Activated T-cell treated with anti-CD3 and anti-CD28 coated beads, Interleukin-2, amount 50 U/mL, for 24 hours (primary cell): Measurements from ENCODE around the gene FXYD6.
"Not testable (repeated sequence)": the region's sequence is repeated elsewhere in the genome, so short reads cannot be mapped to it uniquely, and the experiment has no call there.

Experiments
- DNase-seq: peaks from one replicate; pipeline ENCODE4 v3.0.0-alpha.2; 2020
- H3K27ac Mint-ChIP-seq: 2 replicates; pipeline ENCODE4 v1.8.0; 2020; ENCODE audit warnings: mild to moderate bottlenecking, mixed read lengths
- H3K27me3 Mint-ChIP-seq: 2 replicates; pipeline ENCODE4 v1.8.0; 2020; ENCODE audit warnings: mixed read lengths
- H3K36me3 Mint-ChIP-seq: 2 replicates; pipeline ENCODE4 v1.8.0; 2020; ENCODE audit warnings: low read depth, mixed read lengths
- H3K4me1 Mint-ChIP-seq: 2 replicates; pipeline ENCODE4 v1.8.0; 2020; ENCODE audit warnings: low read depth, mixed read lengths
- H3K4me3 Mint-ChIP-seq: 2 replicates; pipeline ENCODE4 v1.8.0; 2020; ENCODE audit warnings: mild to moderate bottlenecking, moderate library complexity, mixed read lengths
- H3K9me3 Mint-ChIP-seq: 2 replicates; pipeline ENCODE4 v1.8.0; 2020; ENCODE audit warnings: mixed read lengths

FXYD6 gene

GRCh38 chr11:117810056-117810451, 66.4 kb downstream of the FXYD6 start:
- not testable (repeated sequence) for H3K27me3 Mint-ChIP-seq, DNase-seq, H3K4me3 Mint-ChIP-seq, H3K27ac Mint-ChIP-seq, H3K9me3 Mint-ChIP-seq, H3K36me3 Mint-ChIP-seq
- H3K4me1 Mint-ChIP-seq = peaks cover 22% of the 10 kb centered on the region

DNA sequence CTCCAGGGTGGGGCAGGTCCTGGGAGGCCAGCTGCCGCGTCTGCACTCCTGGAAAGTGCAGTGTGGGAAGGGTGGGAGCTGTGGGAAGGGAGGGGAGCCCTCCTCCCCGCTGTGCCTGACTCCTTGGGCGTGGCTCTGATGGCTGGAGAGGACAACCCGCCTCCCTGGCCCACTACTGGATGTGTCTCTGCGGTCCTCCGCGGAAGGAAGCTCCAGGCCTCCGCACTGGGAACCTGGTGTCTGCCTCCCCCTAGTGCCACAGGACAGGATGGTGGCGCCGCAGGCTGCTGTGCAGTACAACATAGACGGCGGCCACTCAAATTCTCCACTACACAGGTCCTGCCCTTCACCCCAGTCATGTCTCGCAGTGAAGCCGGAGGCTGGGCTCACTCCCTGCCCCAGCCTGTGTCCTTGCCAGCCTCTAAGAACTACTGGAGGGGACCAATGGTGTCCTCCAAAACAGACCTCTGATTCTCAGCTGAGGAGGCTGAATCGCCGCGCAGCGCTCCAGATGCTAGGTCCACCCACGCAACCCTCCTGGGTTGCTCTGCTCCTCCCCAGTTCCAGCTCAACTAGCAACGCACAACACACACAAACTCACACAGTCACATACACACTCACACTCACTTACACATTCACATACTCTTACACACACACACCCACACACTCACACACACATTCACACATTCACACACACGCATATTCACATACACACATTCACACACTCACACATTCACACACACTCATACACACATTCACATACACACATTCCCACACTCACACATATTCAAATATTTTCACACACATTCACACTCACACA, 67.0 kb downstream of the FXYD6 start:
- DNase-seq = peak; percentile 67
- no peaks in the 10 kb centered on the region for H3K27me3 Mint-ChIP-seq

DNA sequence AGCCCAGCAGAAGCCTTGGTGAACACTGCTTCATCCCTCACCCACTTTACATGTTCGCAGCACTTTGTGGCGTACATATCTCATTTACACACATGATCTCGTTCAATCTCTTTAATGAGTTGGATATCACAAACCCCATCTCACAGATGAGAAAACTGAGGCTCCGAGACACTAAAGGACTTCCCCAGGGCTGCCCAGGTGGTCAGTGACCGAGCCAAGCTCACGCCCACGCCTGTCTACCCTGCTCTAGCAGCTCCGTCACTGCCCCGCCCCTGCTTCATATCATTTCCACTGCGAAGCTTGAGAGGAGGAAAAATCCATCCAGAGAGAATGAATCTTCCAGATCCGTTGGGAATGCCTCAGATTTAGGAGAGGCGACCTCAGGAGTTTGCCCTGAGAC, 67.7 kb downstream of the FXYD6 start:
- no peaks in the 10 kb centered on the region for H3K9me3 Mint-ChIP-seq
- H3K27me3 Mint-ChIP-seq = no peaks in the 10 kb centered on the region
- no peak overlapping the region for H3K27ac Mint-ChIP-seq

More for the DNA sequence above, 67.0 kb downstream of the FXYD6 start:
- Mint-ChIP-seq H3K4me1 (peaks cover 15% of the 10 kb centered on the region), H3K4me3 (no peak overlapping the region), H3K9me3 (no peaks in the 10 kb centered on the region), H3K27ac (no peak overlapping the region), H3K36me3 (no peaks in the 10 kb centered on the region)

DNA sequence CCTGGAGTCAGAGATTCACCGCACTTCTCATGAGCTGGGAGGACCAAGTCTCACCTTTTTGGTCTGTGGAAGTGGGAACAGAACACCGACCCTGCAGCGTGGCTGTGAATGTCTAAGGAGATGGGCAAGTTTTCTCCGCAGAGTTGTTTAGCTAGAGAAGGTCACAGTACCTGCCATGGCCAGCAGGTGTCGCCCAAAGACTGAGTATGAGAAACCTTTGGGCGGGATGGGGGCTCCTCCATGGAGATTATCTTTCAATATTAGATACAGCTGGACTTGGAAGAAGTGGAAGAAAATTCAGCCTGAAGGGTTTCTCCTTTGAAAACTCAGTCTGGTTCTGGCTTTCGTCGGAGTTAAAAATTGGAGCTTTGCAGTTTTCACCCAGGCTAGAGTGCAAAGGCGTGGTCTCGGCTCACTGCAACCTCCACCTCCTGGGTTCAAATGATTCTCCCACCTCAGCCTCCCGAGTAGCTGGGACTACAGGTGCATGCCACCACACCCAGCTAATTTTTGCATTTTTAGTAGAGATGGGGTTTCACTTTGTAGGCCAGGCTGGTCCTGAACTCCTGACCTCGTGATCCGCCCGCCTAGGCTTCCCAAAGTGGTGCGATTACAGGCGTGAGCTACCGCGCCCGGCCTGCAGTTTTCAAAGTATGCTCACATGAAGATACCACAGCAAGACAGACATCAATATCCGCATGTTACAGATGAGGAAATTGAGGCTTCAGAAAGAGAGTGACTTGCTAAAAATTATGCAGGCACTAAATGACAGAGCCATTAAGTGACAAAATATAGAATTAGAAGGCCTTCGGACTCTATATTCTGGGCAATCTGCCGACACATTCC, 68.8 kb downstream of the FXYD6 start:
- no peak overlapping the region for H3K27ac Mint-ChIP-seq
- peak; percentile 80 for DNase-seq
- H3K27me3 Mint-ChIP-seq = no peaks in the 10 kb centered on the region
- H3K9me3 Mint-ChIP-seq = no peaks in the 10 kb centered on the region
- no peak overlapping the region for H3K4me3 Mint-ChIP-seq
- peaks cover 9% of the 10 kb centered on the region for H3K4me1 Mint-ChIP-seq
- H3K36me3 Mint-ChIP-seq = no peaks in the 10 kb centered on the region

More for the DNA sequence above, 67.7 kb downstream of the FXYD6 start:
- no peak for DNase-seq
- peaks cover 9% of the 10 kb centered on the region for H3K4me1 Mint-ChIP-seq
- no peaks in the 10 kb centered on the region for H3K36me3 Mint-ChIP-seq
- no peak overlapping the region for H3K4me3 Mint-ChIP-seq

GRCh38 chr11:117806846-117807245, 69.6 kb downstream of the FXYD6 start:
- Mint-ChIP-seq H3K4me1 (peaks cover 9% of the 10 kb centered on the region), H3K27me3 (no peaks in the 10 kb centered on the region), H3K9me3 (no peaks in the 10 kb centered on the region), H3K27ac (no peak overlapping the region), H3K36me3 (no peaks in the 10 kb centered on the region), H3K4me3 (no peak overlapping the region)
- no peak for DNase-seq

DNA sequence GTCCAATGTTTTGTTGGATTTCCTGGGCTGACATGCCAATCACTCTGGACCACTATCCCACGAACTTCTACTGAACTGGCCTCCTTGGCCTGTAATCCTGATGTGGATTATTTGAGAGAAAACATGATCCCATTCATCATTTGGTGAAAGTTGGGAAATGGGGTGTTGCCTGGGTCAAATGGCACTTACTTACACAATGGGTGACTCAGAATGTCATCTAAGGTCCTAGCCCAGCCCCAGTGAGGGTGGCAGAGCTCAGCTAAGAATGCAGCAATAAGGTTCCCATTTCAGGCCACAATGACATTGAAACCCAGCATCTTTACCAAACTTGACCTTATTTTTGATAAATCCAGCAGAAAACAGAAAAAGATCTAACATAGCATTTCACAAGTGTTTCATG, 71.4 kb downstream of the FXYD6 start:
- no peak for DNase-seq
- no peaks in the 10 kb centered on the region for H3K27me3 Mint-ChIP-seq
- no peaks in the 10 kb centered on the region for H3K36me3 Mint-ChIP-seq
- H3K9me3 Mint-ChIP-seq = no peaks in the 10 kb centered on the region
- H3K27ac Mint-ChIP-seq = no peak overlapping the region
- H3K4me1 Mint-ChIP-seq = peaks cover 9% of the 10 kb centered on the region
- no peak overlapping the region for H3K4me3 Mint-ChIP-seq

GRCh38 chr11:117803896-117804295, 72.6 kb downstream of the FXYD6 start:
- Mint-ChIP-seq H3K36me3 (no peaks in the 10 kb centered on the region), H3K27ac (no peak overlapping the region), H3K4me1 (peaks cover 2% of the 10 kb centered on the region), H3K4me3 (no peak overlapping the region), H3K9me3 (no peaks in the 10 kb centered on the region), H3K27me3 (peaks cover 4% of the 10 kb centered on the region)
- no peak for DNase-seq

- Mint-ChIP-seq H3K4me3 (no peak overlapping the region), H3K9me3 (no peaks in the 10 kb centered on the region), H3K27me3 (peaks cover 39% of the 10 kb centered on the region), H3K36me3 (no peaks in the 10 kb centered on the region), H3K4me1 (peaks cover 16% of the 10 kb centered on the region), H3K27ac (no peak overlapping the region)
- DNase-seq = no peak
These were observed 76.8 kb downstream of the FXYD6 start for GRCh38 chr11:117799634-117800033.

GRCh38 chr11:117796872-117797529, 79.5 kb downstream of the FXYD6 start, which contains the start of gene DSCAML1:
Gene DSCAML1, minus strand, starts transcription at chr11:117797216. Its CDS starts 137 bp downstream, at chr11:117797079.
- Mint-ChIP-seq H3K36me3 (no peaks in the 10 kb centered on the region), H3K9me3 (no peaks in the 10 kb centered on the region), H3K27me3 (peaks cover 63% of the 10 kb centered on the region), H3K4me3 (peak within 1 kb of the TSS; percentile 42), H3K4me1 (peaks cover 16% of the 10 kb centered on the region), H3K27ac (no peak within 1 kb of the TSS)
- DNase-seq = peak; percentile 66

DNA sequence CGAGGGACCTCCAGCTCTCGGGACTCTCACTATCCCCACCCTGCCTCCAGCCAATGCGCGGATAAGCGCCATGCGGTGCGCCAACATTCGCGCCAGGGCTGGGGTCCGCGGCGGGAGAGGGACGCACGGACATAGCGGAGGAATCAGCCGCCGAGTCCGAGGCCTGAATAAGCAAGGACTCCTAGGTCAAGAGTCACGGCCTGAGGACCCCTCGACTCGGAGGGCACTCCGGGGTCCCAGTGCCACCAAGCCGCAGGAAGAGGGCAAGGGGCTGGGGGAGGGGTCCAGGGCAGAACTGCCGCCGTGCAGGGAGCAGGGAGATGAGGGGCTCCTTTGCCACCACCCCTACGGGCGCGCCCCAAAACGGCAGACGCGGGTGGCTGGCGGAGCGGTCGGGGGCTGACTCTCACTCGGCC, 80.0 kb downstream of the FXYD6 start:
- peaks cover 63% of the 10 kb centered on the region for H3K27me3 Mint-ChIP-seq
- H3K27ac Mint-ChIP-seq = no peak overlapping the region
- no peak for DNase-seq
- no peaks in the 10 kb centered on the region for H3K9me3 Mint-ChIP-seq
- peaks cover 16% of the 10 kb centered on the region for H3K4me1 Mint-ChIP-seq
- H3K4me3 Mint-ChIP-seq = peak overlapping the region; percentile 36
- no peaks in the 10 kb centered on the region for H3K36me3 Mint-ChIP-seq

GRCh38 chr11:117795638-117796455, 80.6 kb downstream of the FXYD6 start:
- H3K9me3 Mint-ChIP-seq = no peaks in the 10 kb centered on the region
- no peak for DNase-seq
- H3K4me1 Mint-ChIP-seq = peaks cover 16% of the 10 kb centered on the region
- peak overlapping the region; percentile 42 for H3K4me3 Mint-ChIP-seq
- no peaks in the 10 kb centered on the region for H3K36me3 Mint-ChIP-seq
- H3K27ac Mint-ChIP-seq = no peak overlapping the region
- H3K27me3 Mint-ChIP-seq = peaks cover 63% of the 10 kb centered on the region

DNA sequence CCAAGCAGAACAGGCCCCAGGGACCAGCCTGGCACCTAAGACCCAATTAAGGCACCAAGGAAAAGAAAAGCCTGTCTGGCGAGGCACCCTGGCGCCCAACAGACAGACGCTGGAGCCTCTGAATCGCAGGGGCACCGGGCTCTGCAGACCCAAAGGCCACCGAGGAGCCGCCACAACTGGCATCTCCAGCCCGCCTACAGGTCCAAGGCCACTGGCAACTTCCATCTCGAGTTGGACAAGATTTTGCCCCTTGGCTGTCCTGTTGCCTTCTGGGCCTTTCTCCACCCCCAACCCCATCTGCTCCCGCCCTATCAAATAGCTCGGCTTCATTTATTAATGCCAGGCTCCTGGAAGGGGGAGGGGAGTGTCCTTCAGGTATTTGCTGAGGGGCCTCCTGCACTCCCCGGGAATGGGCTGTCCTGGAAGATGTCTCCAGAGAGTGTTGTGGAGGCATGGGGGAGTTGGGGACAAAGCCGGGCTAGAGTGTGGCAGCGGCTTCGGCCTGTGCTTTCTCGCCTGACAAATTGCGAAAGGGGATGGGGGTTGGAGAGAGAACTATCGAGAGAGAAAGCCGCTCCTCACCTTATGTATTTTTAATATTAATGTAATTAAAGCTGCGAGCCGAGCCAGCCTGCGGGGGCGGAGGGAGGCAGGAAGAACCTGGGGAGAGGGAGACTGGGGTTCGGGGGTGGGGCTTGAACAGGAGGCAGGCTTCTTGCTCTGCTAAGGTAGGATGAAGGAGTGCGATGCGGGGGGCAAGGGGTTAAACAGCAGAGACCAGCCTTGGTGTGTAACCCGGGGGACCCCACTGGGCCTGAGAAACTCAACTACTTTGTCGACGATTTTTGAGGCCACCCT, 81.5 kb downstream of the FXYD6 start:
- Mint-ChIP-seq H3K36me3 (no peaks in the 10 kb centered on the region), H3K27ac (no peak overlapping the region), H3K27me3 (peaks cover 68% of the 10 kb centered on the region), H3K9me3 (no peaks in the 10 kb centered on the region), H3K4me3 (no peak overlapping the region), H3K4me1 (peaks cover 16% of the 10 kb centered on the region)
- no peak for DNase-seq

- Mint-ChIP-seq H3K4me1 (peaks cover 16% of the 10 kb centered on the region), H3K4me3 (no peak overlapping the region), H3K9me3 (no peaks in the 10 kb centered on the region), H3K27ac (no peak overlapping the region), H3K27me3 (peaks cover 65% of the 10 kb centered on the region), H3K36me3 (no peaks in the 10 kb centered on the region)
- no peak for DNase-seq
These were observed 82.3 kb downstream of the FXYD6 start for GRCh38 chr11:117794135-117794534.
